HepG2 (cell line): ENCODE results near the gene POU2AF2. TPM values are rescaled to one million over a fixed set of nuclear protein-coding genes. Genes with fewer than 3 reads are reported as not detected.

Experiments
- ARID5B ChIP-seq: IDR thresholded peaks from 2 replicates; pipeline ENCODE4 v1.4.0; 2020; ENCODE audit warnings: mild to moderate bottlenecking, missing genetic modification reagents
- BRD4 ChIP-seq: sonication (generic); formaldehyde crosslinking; IDR thresholded peaks from 2 replicates; pipeline ENCODE4 v1.4.0; 2020; ENCODE audit warnings: missing genetic modification reagents
- BRF2 ChIP-seq: sonication (generic); formaldehyde crosslinking; IDR thresholded peaks from 2 replicates; pipeline ENCODE4 v1.8.1; 2022; ENCODE audit warnings: mild to moderate bottlenecking, missing genetic modification reagents
- ESRRA ChIP-seq: sonication (generic); formaldehyde crosslinking; IDR thresholded peaks from 2 replicates; pipeline ENCODE4 v1.5.1; 2020; ENCODE audit warnings: mild to moderate bottlenecking, low read depth, missing genetic modification reagents
- GMEB2 ChIP-seq: IDR thresholded peaks from 2 replicates; pipeline ENCODE4 v1.6.1; 2016; ENCODE audit warnings: missing biosample characterization, missing genetic modification reagents, low read depth
- HOXA3 ChIP-seq: sonication (generic); formaldehyde crosslinking; IDR thresholded peaks from 2 replicates; pipeline ENCODE4 v1.5.0; 2020; ENCODE audit warnings: missing genetic modification reagents
- HOXA5 ChIP-seq: sonication (generic); formaldehyde crosslinking; IDR thresholded peaks from 2 replicates; pipeline ENCODE4 v1.4.0; 2020; ENCODE audit warnings: missing genetic modification reagents
- KAT7 ChIP-seq: IDR thresholded peaks from 2 replicates; pipeline ENCODE4 v1.6.1; 2018; ENCODE audit warnings: borderline replicate concordance, missing compliant biosample characterization
- KDM4B ChIP-seq: sonication (generic); formaldehyde crosslinking; IDR thresholded peaks from 2 replicates; pipeline ENCODE4 v1.4.0; 2020; ENCODE audit warnings: missing genetic modification reagents
- LCORL ChIP-seq, 2 experiments: fragments of 450-650 bp in 1 of 2; sonication (generic) in 1 of 2; formaldehyde crosslinking in 1 of 2; IDR thresholded peaks; 2 replicates each; pipeline versions ENCODE4 v1.5.0 to v1.6.1; 2017 to 2020; ENCODE audit warnings: antibody characterized with exemption in 1 of 2, missing genetic modification reagents in 1 of 2
- NR2F6 ChIP-seq, 2 experiments: IDR thresholded peaks; 2 replicates each; pipeline ENCODE4 v1.6.1; 2016; ENCODE audit warnings: antibody characterized with exemption in 1 of 2, mild to moderate bottlenecking in 1 of 2
- PITX1 ChIP-seq: sonication (generic); formaldehyde crosslinking; IDR thresholded peaks from 2 replicates; pipeline ENCODE4 v1.5.1; 2020; ENCODE audit warnings: mild to moderate bottlenecking, missing genetic modification reagents
- POGZ ChIP-seq: sonication (generic); formaldehyde crosslinking; IDR thresholded peaks from 2 replicates; pipeline ENCODE4 v1.4.0; 2020; ENCODE audit warnings: mild to moderate bottlenecking, missing genetic modification reagents
- PPARG ChIP-seq: conservative IDR thresholded peaks from 2 replicates; pipeline ENCODE4 v1.6.1; 2016; ENCODE audit warnings: missing biosample characterization, missing genetic modification reagents
- XBP1 ChIP-seq: sonication (generic); formaldehyde crosslinking; IDR thresholded peaks from 2 replicates; pipeline ENCODE4 v1.5.0; 2020; ENCODE audit warnings: missing genetic modification reagents
- ZBTB21 ChIP-seq: sonication (generic); formaldehyde crosslinking; IDR thresholded peaks from 2 replicates; pipeline ENCODE4 v1.4.0; 2020; ENCODE audit warnings: missing genetic modification reagents
- ZFX ChIP-seq: sonication (generic); formaldehyde crosslinking; IDR thresholded peaks from 2 replicates; pipeline ENCODE4 v1.4.0; 2020; ENCODE audit warnings: mild to moderate bottlenecking, low read depth, missing genetic modification reagents, moderate library complexity
- ZNF143 ChIP-seq: sonication (generic); formaldehyde crosslinking; IDR thresholded peaks from 2 replicates; pipeline ENCODE4 v1.4.0; 2020; ENCODE audit warnings: missing genetic modification reagents
- ZNF205 ChIP-seq: IDR thresholded peaks from 2 replicates; pipeline ENCODE4 v1.6.1; 2018; ENCODE audit warnings: missing biosample characterization, missing genetic modification reagents
- ZNF263 ChIP-seq: sonication (generic); formaldehyde crosslinking; IDR thresholded peaks from 2 replicates; pipeline ENCODE4 v1.4.0; 2020; ENCODE audit warnings: missing genetic modification reagents
- ZNF34 ChIP-seq: sonication (generic); formaldehyde crosslinking; IDR thresholded peaks from 2 replicates; pipeline ENCODE4 v1.4.0; 2020; ENCODE audit warnings: mild to moderate bottlenecking, missing genetic modification reagents, borderline replicate concordance
- ZNF362 ChIP-seq: sonication (generic); formaldehyde crosslinking; IDR thresholded peaks from 2 replicates; pipeline ENCODE4 v1.4.0; 2020; ENCODE audit warnings: missing genetic modification reagents, mild to moderate bottlenecking, borderline replicate concordance
- ZNF484 ChIP-seq: sonication (generic); formaldehyde crosslinking; IDR thresholded peaks from 2 replicates; pipeline ENCODE4 v1.5.1; 2020; ENCODE audit warnings: mild to moderate bottlenecking, low read depth, missing genetic modification reagents, borderline replicate concordance
- ZNF776 ChIP-seq: sonication (generic); formaldehyde crosslinking; IDR thresholded peaks from 2 replicates; pipeline ENCODE4 v1.4.0; 2020; ENCODE audit warnings: mild to moderate bottlenecking, missing genetic modification reagents
- polyA plus RNA-seq, 8 experiments: library from polyadenylated mRNA; depleted of rRNA in 3 of 8; stranded (reverse) in 7 of 8; unstranded in 1 of 8; fragments of >200 nt; fragmentation: Illumina TruSeq in 4 of 8; extraction: Trizol in 4 of 8; gene quantifications; 2 replicates each; pipeline versions ENCODE4 v1.2.1 to v1.2.3, GENCODE V29; 2011 to 2016; ENCODE audit warnings: low read depth in 4 of 8, missing spikeins in 1 of 8, mixed read lengths in 1 of 8; ENCODE audit not compliant: insufficient read depth in 1 of 8
- total RNA-seq, 5 experiments: library from RNA; depleted of rRNA; stranded (reverse); fragments of >200 nt; fragmentation: Illumina TruSeq; extraction: Trizol; gene quantifications; 2 replicates each; pipeline ENCODE4 v1.2.3, GENCODE V29; 2016; ENCODE audit warnings: low read depth in 1 of 5

POU2AF2 gene
- total and polyA plus RNA-seq, 2 of the 13 experiments (the other 11 are each of a cell fraction or from before 2014, with no cell fraction given): 0.11 TPM; not detected in 1

DNA sequence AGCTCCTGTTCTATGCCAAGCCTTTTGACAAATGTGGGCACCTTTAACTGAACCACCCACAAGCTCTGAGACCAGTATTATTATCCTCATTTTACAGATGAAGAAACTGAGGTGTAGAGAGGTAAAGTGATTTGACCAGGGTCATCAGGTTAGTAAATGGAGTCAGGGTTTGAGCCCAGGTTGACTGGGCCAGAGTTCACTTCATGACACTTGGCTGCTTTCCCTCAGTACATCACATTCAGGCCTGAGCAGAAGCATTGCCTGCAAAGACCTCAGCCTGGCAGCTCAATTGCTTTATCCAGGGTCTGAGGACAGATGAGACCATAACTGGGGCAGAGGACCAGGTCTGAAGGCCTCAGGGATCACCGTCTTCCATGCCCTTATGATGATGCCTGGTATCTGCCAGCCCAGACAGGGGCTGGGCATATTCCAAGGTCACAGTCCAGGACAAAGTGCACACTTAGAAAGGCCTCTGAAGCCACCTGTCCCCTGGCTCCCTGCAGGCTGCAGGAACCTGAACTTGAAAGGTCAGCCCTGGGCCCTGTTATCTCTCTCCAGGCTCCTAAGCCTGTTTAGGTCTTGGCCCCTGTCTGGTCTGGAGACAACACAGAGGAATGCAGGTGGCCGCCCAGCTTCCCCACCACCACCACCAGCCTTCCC, 84.8 kb downstream of the POU2AF2 start (continued):
- TF ChIP-seq BRF2 (CRISPR knock-in tag) (no peak), ARID5B (peak; percentile 76), PPARG (no peak; the same call in none of the 2 replicates), ZBTB21 (CRISPR knock-in tag) (no peak), NR2F6 (IDR thresholded peaks at IDR 0.05) (peak; percentile 82), NR2F6 (CRISPR knock-in tag; IDR thresholded peaks at IDR 0.05) (peak; percentile 61; the same call in 1 of the 2 replicates), KAT7 (CRISPR knock-in tag) (no peak), HOXA3 (peak; percentile 13; the same call in 1 of the 2 replicates), ZFX (CRISPR knock-in tag) (peak; percentile 42; the same call in 1 of the 2 replicates), ZNF776 (no peak), POGZ (CRISPR knock-in tag) (no peak), KDM4B (no peak), LCORL (IDR thresholded peaks at IDR 0.05) (no peak), LCORL (CRISPR knock-in tag; IDR thresholded peaks at IDR 0.05) (0 out of 2 replicates have a peak, but pooled peaks have one; percentile 29), ZNF205 (CRISPR knock-in tag) (no peak), ZNF34 (CRISPR knock-in tag) (no peak), HOXA5 (CRISPR knock-in tag) (no peak), ZNF143 (CRISPR knock-in tag) (no peak), ESRRA (0 out of 2 replicates have a peak, but pooled peaks have one; percentile 52), ZNF484 (CRISPR knock-in tag) (no peak), BRD4 (no peak), XBP1 (CRISPR knock-in tag) (no peak), PITX1 (CRISPR knock-in tag) (0 out of 2 replicates have a peak, but pooled peaks have one; percentile 52), ZNF263 (0 out of 2 replicates have a peak, but pooled peaks have one; percentile 20), GMEB2 (no peak), ZNF362 (no peak)
